ENCODE measurements around the gene TAF11L9. TPM values are rescaled to one million over a fixed set of nuclear protein-coding genes. Genes with fewer than 3 reads are reported as not detected.

Gene TAF11L9
- total RNA-seq, result not detected in 2 replicates

GRCh38 chr5:17594255-17594654 lies at the start of gene TAF11L9:
Gene TAF11L9 (minus strand): TSS chr5:17594394.

GRCh38 chr5:17634160-17634559 lies 40.0 kb upstream of the TAF11L9 start, which contains the start of gene TAF11L14:
Gene TAF11L14 (plus strand): TSS chr5:17634460.

DNA sequence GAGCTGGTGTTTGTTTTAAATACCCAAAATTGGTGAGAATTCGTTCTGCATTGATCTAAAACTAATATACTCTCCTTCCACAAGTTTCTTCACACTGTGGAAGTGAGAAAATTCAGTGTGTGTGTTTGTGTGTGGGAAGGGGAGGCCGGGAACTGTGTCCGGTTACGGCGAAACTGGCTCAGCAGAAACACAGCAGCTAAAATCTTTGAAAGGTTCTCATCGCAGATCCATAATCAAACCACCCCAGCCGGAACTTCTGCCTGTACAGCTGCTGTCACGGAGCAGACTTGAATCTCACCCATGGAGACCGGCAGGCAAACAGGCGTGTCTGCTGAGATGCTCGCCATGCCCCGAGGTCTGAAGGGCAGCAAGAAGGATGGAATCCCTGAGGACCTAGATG lies 37.6 kb upstream of the TAF11L9 start, which contains the start of gene TAF11L13:
Gene TAF11L13, plus strand, starts transcription at position 301 of the 400 bp plus-strand sequence.

DNA sequence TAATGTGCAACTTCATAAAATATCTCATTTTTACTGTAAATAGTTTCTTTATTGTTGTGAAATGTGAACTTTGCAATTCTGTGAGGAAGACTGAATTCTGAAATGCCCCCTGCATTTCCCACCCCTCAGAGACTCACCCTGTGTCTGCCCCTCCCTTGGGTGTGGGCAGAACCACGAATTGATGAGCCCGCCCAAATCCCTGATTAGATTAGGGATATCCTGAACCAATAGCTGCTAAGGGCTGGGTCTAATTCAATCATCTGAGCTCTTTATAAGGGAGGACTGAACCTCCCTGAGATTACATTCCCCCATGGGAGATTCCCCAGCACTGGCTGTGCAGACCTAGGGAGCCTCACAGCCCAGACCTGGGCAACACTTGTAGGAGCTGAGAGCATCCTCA lies 15.9 kb upstream of the TAF11L9 start, which contains the start of gene TAF11L12:
Gene TAF11L12, plus strand, starts transcription at position 301 of the 400 bp plus-strand sequence.

DNA sequence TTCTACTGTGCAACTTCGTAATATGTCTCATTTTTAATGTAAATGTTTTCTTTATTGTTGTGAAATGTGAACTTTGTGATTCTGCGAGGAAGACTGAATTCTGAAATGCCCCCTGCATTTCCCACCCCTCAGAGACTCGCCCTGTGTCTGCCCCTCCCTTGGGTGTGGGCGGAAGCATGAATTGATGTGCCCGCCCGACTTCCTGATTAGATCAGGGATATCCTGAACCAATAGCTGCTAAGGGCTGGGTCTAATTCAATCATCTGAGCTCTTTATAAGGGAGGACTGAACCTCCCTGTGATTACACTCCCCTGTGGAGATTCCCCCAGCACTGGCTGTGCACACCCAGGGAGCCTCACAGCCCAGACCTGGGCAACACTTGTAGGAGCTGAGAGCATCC lies 9.7 kb upstream of the TAF11L9 start, which contains the start of gene TAF11L11:
Gene TAF11L11, plus strand, starts transcription at position 304 of the 400 bp plus-strand sequence.

DNA sequence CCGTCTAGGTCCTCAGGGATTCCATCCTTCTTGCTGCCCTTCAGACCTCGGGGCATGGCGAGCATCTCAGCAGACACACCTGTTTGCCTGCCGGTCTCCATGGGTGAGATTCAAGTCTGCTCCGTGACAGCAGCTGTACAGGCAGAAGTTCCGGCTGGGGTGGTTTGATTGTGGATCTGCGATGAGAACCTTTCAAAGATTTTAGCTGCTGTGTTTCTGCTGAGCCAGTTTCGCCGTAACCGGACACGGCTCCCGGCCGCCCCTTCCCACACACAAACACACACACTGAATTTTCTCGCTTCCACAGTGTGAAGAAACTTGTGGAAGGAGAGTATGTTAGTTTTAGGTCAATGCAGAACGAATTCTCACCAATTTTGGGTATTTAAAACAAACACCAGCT lies 3.5 kb upstream of the TAF11L9 start, which contains the start of gene TAF11L10:
Gene TAF11L10, minus strand, starts transcription at position 101 of the 400 bp plus-strand sequence.

GRCh38 chr5:17590860-17591259 lies 3.3 kb downstream of the TAF11L9 start, which contains the start of gene TAF11L8:
Gene TAF11L8 (minus strand): TSS chr5:17590960.

DNA sequence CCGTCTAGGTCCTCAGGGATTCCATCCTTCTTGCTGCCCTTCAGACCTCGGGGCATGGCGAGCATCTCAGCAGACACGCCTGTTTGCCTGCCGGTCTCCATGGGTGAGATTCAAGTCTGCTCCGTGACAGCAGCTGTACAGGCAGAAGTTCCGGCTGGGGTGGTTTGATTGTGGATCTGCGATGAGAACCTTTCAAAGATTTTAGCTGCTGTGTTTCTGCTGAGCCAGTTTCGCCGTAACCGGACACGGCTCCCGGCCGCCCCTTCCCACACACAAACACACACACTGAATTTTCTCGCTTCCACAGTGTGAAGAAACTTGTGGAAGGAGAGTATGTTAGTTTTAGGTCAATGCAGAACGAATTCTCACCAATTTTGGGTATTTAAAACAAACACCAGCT lies 8.5 kb downstream of the TAF11L9 start, which contains the start of gene TAF11L7:
Gene TAF11L7, minus strand, starts transcription at position 101 of the 400 bp plus-strand sequence.

Small RNA genes lying within 50 kb of the gene (small RNA-seq; reads per million reads assigned to genes)
- gene AC233724.3 (not detected), gene AC233724.4 (not detected), gene AC233724.6 (not detected), gene AC233724.7 (not detected)

Other genes starting within 250 kb of the TAF11L9 start
- not detected in 2 replicates for gene TAF11L2, start 96.2 kb downstream of the TAF11L9 start, total RNA-seq
- gene TAF11L3, start 76.0 kb downstream of the TAF11L9 start, total RNA-seq, result not detected in 2 replicates
- not detected in 2 replicates for gene TAF11L4, start 72.6 kb downstream of the TAF11L9 start, total RNA-seq
- gene TAF11L5, start 69.2 kb downstream of the TAF11L9 start, total RNA-seq, result not detected in 2 replicates
- not detected in 2 replicates for gene TAF11L6, start 65.7 kb downstream of the TAF11L9 start, total RNA-seq
- not detected in 2 replicates for gene TAF11L7, start 8.6 kb downstream of the TAF11L9 start, total RNA-seq
- not detected in 2 replicates for gene TAF11L8, start 3.4 kb downstream of the TAF11L9 start, total RNA-seq
- gene TAF11L10, start 3.4 kb upstream of the TAF11L9 start, total RNA-seq, result not detected in 2 replicates
- not detected in 2 replicates for gene TAF11L11, start 9.8 kb upstream of the TAF11L9 start, total RNA-seq
- gene TAF11L12, start 16.0 kb upstream of the TAF11L9 start, total RNA-seq, result not detected in 2 replicates
- gene TAF11L13, start 37.7 kb upstream of the TAF11L9 start, total RNA-seq, result not detected in 2 replicates
- gene TAF11L14, start 40.1 kb upstream of the TAF11L9 start, total RNA-seq, result not detected in 2 replicates